ENCODE results near the gene TMEM243. TPM values are rescaled to one million over a fixed set of nuclear protein-coding genes. Genes with fewer than 3 reads are reported as not detected.

TMEM243 gene
- total and polyA plus RNA-seq, 10 of the 15 experiments (the other 5 are each of a cell fraction or from before 2014, with no cell fraction given): 47.8 to 170 (median 77.9) TPM

GRCh38 chr7:87219545-87220025 lies at the start of gene TMEM243 (continued):
- TF ChIP-seq ZNF687 (IDR thresholded peaks at IDR 0.05) (no peak; the same call in 1 of the 2 replicates), ZNF274 (IDR thresholded peaks at IDR 0.05; ENCODE audit: insufficient read depth, insufficient read length) (no peak), ATF2 (IDR thresholded peaks at IDR 0.05; ENCODE audit: low read length) (no peak), RFX5 (IDR thresholded peaks at IDR 0.05; ENCODE audit: low read depth, low read length) (no peak)

GRCh38 chr7:87267239-87267900 lies 47.8 kb upstream of the TMEM243 start:
- Histone ChIP-seq H4K20me1 (ENCODE audit: control insufficient read depth, insufficient read depth) (no peaks in the 10 kb centered on the region), H3K9ac (ENCODE audit: control insufficient read depth, insufficient read depth, low read length) (no peak overlapping the region), H3K27ac (ENCODE audit: control insufficient read depth, insufficient read depth) (no peak overlapping the region), H3K4me1 (ENCODE audit: control insufficient read depth, insufficient read depth, low read length) (peaks cover 9% of the 10 kb centered on the region; the same call in 1 of the 2 replicates), H2AFZ (ENCODE audit: control insufficient read depth, low read depth, low read length) (no peak overlapping the region), H3K9me3 (replicated peaks; ENCODE audit: control insufficient read depth, insufficient read depth, low read length) (peaks cover 2% of the 10 kb centered on the region; the same call in 1 of the 3 replicates), H3K36me3 (ENCODE audit: control insufficient read depth in 2 of 2, insufficient read depth in 2 of 2, low read length in 1 of 2) (no peaks in the 10 kb centered on the region), H3K4me2 (ENCODE audit: control insufficient read depth, insufficient read depth) (peak overlapping the region; percentile 71), H3K27me3 (replicated peaks in 1 of 2; ENCODE audit: control insufficient read depth in 2 of 2, insufficient read depth in 2 of 2, low read length in 1 of 2) (no peaks in the 10 kb centered on the region), H3K4me3 (peak overlapping the region; percentile 48; the same call in 1 of the 2 replicates), H3K79me2 (ENCODE audit: control insufficient read depth, insufficient read depth, low read length) (no peaks in the 10 kb centered on the region)
- CTCF ChIA-PET: no interaction called here
- ATAC-seq: peak; percentile 48; the same call in 2 of the 3 replicates
- intact Hi-C loops (cut with micrococcal nuclease; ENCODE audit: unreplicated experiment) (no loop called here), in situ Hi-C loops (cut with MboI) (no loop called here)
- no peak for FAIRE-seq
- DNase-seq (ENCODE audit: low read depth, low spot score): no peak
- BruUV-seq (replicated peaks): no TSS peak
- RAD21 ChIA-PET (ENCODE audit: unreplicated experiment): no interaction called here
- POLR2A ChIA-PET: no interaction called here
- 22% methylated on average over 3 of the region's 3 CpGs for WGBS (ENCODE audit: insufficient coverage, insufficient replicate concordance, low lambda C conversion rate, missing lambda C conversion rate)
- SMC1A ChIA-PET (ENCODE audit: uncharacterized antibody, unreplicated experiment): no interaction called here
- no peak for TF ChIP-seq ZBTB40 (IDR thresholded peaks at IDR 0.05; ENCODE audit: borderline replicate concordance)
- no peak for TF ChIP-seq HDAC2 (IDR thresholded peaks at IDR 0.05)
- TF ChIP-seq NBN (IDR thresholded peaks at IDR 0.05): no peak
- TF ChIP-seq ZBED1 (IDR thresholded peaks at IDR 0.05; ENCODE audit: borderline replicate concordance): no peak
- TF ChIP-seq MEF2B (IDR thresholded peaks at IDR 0.05; ENCODE audit: partially characterized antibody, poor library complexity, severe bottlenecking): peak; percentile 63
- no peak for TF ChIP-seq ZNF384 (IDR thresholded peaks at IDR 0.05; ENCODE audit: borderline replicate concordance, low read depth, low read length)
- TF ChIP-seq TCF7 (IDR thresholded peaks at IDR 0.05; ENCODE audit: borderline replicate concordance): peak; percentile 36; the same call in 1 of the 2 replicates
- peak; percentile 37; the same call in 1 of the 3 replicates for TF ChIP-seq POU2F2 (IDR thresholded peaks at IDR 0.05; ENCODE audit: borderline replicate concordance, low read depth, low read length)
- TF ChIP-seq NFIC (IDR thresholded peaks at IDR 0.05; ENCODE audit: low read depth, low read length): peak; percentile 60

All from GM12878 (cell line).